DMS153 treated with DMSO at 0.1 percent for 48 hours (cell line): ENCODE measurements around the gene PDE4B.
"Not testable (repeated sequence)": the region's sequence is repeated elsewhere in the genome, so short reads cannot be mapped to it uniquely, and the experiment has no call there.

Experiments used
- DNase-seq: peaks from one replicate; lab custom pipeline; 2025; ENCODE audit not compliant: unreplicated experiment; lab: John Stamatoyannopoulos, UW

PDE4B gene

GRCh38 chr1:66300280-66300971 lies 507.7 kb downstream of the PDE4B start:
- no peak for DNase-seq

- no peak for DNase-seq
Measured at GRCh38 chr1:66300972-66301451, 508.3 kb downstream of the PDE4B start.

DNA sequence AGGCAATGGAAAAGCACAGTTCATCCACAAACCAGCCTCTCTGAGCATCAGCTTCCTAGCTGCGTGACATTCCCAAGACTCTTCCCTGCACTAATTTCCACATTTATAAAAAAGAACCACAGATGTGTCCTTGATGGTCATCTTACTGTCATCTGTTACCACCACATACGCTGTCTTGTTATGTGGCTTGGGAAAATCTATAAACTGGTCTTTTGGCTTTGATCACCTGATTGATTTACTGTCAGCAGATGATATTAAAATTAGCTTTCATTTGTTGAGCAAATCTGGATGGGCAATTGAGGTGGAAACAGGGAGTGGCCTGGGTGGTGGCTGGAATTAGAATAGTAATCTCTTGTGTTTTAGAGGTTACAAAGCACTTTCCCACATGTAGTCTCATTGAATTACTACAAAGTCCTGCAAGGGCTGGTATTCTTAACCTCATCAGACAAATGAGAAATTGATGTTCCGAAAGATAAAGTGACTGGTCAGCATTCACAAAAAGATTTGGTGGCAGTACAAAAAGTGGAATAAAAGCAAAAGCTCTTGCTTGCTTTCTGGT lies 509.6 kb downstream of the PDE4B start:
- no peak for DNase-seq

GRCh38 chr1:66302815-66303214 lies 510.1 kb downstream of the PDE4B start:
- no peak for DNase-seq

DNA sequence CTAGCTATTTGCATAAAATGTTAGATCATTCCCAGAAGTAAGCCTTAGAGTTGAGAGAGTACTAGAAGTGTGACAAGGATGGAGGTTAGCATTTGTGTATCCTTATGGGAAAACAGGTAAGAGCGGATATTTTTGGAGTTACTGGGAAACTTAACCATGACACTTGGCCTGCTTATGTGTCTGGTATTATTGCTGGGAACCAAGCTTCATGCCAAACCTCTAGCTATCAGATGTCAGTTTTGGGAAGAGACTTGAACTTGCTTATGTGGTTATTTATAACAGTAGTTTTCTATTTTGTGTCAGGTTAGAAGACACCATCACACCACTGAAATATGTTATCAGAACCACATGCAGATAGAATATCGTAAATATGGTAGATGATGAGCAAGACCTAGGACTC lies 511.0 kb downstream of the PDE4B start:
- no peak for DNase-seq

- no peak for DNase-seq
Measured at GRCh38 chr1:66304128-66304527, 511.4 kb downstream of the PDE4B start.

- no peak for DNase-seq
Measured at GRCh38 chr1:66305927-66306326, 513.2 kb downstream of the PDE4B start.

GRCh38 chr1:66309006-66309741 lies 516.5 kb downstream of the PDE4B start:
- DNase-seq = no peak

DNA sequence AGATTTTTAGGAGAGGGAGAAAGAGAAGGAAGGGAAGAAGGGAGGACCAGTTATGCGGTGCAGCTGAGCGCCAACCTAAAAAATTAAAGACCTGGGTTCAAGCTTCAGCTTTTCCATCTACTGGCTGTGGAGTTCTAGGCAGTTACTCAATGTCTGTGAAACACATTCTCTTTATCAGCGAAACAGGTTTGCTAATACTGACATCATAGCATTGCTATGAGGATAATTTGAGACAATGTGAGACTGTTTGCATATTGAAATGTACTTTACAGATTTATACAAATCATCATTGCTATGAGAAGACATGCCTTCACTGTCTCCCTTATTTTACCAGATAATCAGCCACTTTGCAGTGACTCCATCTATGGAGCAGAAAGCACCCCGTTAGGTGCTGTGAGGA lies 518.4 kb downstream of the PDE4B start:
- DNase-seq = no peak

DNA sequence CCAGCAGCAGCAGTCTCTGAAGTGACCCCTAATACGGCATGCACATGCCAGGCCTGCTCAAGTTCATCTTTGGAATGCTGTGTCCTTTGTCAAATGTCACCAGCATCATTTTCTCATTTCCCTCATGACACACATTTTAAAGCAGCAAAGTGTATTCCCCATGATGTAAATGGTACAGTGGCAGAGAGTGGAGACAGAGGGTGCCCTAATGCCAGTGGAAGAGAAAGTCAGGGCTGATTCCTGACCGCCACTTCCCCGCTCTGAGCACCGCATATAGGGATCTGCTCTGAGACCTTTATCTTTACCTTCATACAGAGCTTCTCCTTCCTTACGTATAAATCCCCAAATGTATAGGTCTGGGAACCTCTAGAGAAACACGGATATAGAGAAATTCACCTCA lies 518.9 kb downstream of the PDE4B start:
- DNase-seq = no peak

GRCh38 chr1:66312271-66312990 lies 519.7 kb downstream of the PDE4B start:
- DNase-seq = no peak

DNA sequence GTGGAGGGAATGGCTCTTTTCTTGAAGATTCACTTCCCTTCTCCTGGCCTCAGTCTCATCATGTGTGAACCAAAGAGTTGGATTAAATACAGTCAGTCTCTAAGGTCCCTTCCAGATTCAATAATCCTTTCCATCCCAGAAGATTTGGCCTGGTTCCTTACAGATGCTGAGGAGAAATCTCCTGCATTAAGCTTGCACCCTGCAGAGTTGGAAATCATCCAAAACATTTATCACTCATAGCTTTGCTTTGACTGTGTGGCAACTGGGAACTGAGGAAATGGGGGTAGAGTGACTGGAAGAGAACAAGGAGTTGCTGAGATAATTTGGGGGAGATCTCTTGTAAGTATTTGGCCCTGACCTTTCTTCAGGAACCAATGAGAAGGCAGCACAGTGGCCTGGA lies 520.7 kb downstream of the PDE4B start:
- DNase-seq = no peak

DNA sequence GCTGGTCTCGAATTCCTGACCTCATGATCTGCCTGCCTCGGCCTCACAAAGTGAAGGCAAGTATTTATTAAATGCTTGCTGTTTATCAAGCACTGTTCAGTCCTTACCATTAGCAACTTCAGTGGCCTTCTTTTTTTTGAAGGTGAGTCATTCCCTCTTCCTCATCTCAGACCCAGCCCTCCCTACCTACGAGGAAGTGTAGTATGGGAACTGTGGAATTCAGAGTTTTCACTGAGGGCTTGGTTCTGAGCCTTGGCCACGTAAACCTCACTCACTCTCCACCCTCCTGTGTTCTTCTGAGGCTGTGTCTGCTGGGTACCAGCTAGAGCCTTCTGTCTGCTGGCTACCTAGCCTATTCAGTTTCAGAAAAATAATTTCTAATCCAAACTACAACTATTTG lies 523.0 kb downstream of the PDE4B start:
- no peak for DNase-seq

GRCh38 chr1:66316464-66317247 lies 524.0 kb downstream of the PDE4B start:
- no peak for DNase-seq

DNA sequence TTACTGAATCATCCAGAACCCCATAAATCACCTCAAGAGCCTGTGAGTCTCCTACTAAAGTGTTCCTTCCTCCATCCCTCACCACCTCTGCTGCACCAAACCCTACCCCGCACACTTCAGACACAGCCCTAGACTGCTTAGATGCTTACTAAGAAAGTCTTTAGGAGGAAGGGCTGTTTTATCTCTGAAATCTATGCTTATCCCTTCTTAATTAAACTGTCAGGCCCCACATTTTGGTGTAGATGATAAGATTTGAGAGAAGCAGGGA lies 524.5 kb downstream of the PDE4B start:
- no peak for DNase-seq

DNA sequence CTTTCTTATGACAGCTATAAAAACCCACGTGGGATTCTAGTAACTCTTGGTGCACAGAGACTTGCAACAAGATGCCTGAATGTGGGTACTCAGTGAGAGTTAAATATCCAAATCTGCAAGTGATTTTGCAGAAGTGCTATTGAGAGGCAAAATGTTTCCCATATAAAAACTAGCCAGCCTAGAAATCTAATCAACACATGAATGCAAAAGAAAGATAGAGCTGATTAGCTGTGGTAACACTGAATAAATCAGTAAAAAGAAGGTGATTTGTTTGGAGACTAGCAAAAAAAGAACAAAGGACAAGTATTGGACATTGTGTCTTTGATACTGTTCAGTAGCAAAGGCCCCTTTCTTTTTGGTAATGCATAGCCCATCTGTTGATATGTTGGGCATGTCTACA lies 527.5 kb downstream of the PDE4B start:
- no peak for DNase-seq

DNA sequence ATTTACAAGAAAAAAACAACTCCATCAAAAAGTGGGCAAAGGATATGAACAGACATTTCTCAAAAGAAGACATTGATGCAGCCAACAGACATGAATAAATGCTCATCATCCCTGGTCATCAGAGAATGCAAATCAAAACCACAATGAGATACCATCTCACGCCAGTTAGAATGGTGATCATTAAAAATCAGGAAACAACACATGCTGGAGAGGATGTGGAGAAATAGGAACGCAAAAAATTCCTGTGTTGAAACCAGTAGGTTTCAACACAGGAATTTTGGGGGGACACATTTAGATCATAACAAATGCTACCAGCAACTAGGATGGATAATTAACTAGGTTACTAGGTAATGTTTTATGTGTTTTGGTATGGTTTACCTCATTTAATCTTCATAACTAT lies 529.8 kb downstream of the PDE4B start:
- DNase-seq = not testable (repeated sequence)

DNA sequence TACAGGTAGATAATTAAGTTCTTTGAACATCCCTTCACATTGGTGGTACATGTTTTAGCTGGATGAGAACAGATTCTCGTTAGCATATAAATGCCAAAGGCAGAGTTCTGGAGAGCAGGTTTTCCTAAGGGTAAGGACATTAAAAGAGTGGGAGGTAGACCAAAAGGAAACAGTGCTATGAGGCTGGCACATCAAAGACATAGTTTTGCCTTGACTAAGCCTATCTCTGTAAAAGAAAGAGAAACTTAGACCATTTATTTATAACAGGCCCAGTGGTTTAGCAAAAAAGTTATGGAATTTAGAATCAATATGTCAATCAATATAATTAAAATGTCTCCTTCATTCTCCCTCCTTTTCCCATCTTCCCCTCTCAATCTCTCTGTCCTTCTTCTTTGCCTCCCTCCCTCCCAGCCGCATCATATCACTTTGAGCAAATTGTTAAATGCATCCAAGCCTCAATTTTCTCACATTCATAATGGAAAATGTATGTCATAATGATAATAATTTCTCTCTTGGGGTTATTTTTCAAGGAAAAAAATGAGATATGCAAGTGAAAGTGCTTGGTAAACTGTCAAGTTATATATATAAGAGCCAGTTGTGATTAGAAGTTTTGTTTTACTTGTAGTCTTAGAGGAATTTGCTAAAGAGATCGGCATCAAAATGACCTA lies 531.4 kb downstream of the PDE4B start:
- no peak for DNase-seq

DNA sequence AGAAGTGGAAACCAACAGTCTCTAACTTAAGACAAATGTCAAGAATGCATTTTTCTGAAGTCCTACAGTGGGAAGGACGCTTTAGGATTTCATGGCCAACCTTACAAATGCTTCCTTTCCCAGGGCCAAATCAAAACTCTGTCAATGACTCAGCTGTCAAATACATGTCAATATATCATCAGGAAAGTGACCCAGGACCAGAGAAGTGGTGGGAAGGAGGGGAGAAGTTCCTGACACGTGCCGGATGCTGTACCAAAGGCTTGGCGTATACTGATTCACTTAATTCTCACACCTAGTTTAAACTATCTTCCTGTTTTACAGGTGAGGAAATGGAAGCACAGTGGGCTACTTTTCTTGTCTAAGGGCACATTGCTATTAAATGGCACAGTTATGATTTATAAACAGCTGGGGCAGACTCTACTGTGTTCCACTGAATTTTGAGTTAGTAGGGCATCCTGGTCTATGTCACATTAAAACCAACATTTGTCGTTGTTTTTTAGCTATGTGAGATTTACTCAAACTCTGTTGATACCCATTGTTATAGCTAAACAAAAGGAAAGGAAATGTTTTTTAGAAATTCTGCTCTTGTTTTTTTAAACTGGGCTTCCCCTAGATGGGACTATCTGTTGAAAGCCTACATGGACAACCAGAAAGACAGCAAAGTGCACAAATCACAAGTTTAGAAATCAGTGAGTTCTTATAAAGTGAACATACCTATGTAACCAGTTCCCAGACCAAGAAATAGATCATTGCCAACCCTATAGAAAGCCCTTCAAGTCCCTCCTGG lies 533.1 kb downstream of the PDE4B start:
- no peak for DNase-seq

DNA sequence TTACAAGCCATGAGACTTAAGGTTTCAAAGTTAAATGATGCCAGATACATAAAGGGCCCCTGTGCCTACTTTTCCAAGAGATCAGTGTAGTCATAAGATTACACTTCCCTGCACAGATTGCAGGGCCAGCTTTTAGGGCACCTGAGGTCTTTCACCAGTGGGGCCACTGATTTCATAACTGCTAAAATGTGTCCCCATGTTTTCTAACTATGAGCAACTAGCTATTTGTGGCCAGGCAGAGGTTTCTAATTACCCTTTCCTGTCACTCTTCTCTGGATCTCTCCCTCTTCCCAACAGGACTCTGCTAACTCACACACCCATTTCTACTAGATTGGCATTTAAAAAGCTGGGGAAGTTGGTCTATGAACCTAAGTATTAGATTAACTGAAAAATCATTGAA lies 534.2 kb downstream of the PDE4B start:
- DNase-seq = no peak
